Liver (tissue), 3 donors: Measurements from ENCODE around the gene TMEM212.

ENCODE experiments used
- EGR1 ChIP-seq, 2 donors: IDR thresholded peaks; 2 replicates each; pipeline ENCODE4 v1.6.1; 2016 to 2018; ENCODE audit warnings: antibody characterized with exemption in 2 of 2, low read depth in 2 of 2
- GABPA ChIP-seq, 2 donors: IDR thresholded peaks in 1 of 2; conservative IDR thresholded peaks in 1 of 2; 2 replicates each; pipeline ENCODE4 v1.6.1; 2016; ENCODE audit warnings: antibody characterized with exemption in 2 of 2, mild to moderate bottlenecking in 1 of 2, moderate library complexity in 1 of 2
- HNF4G ChIP-seq: IDR thresholded peaks from 2 replicates; pipeline ENCODE4 v1.6.1; 2016; ENCODE audit warnings: antibody characterized with exemption
- JUND ChIP-seq, 2 donors: IDR thresholded peaks; 2 replicates each; pipeline ENCODE4 v1.6.1; 2016; ENCODE audit warnings: antibody characterized with exemption in 2 of 2
- TF ChIP-seq, protein P1 (sequence below): fragments of 150-350 bp; IDR thresholded peaks from 2 replicates; pipeline ENCODE4 v1.5.1; 2017; ENCODE audit warnings: improper control_type of control experiment, low read depth, low read length; ENCODE audit not compliant: missing input control
- TF ChIP-seq, protein P2 (sequence below): IDR thresholded peaks from 2 replicates; pipeline ENCODE4 v1.6.1; 2016; ENCODE audit warnings: antibody characterized with exemption
- TF ChIP-seq, protein P3 (sequence below): IDR thresholded peaks from 2 replicates; pipeline ENCODE4 v1.6.1; 2016; ENCODE audit warnings: antibody characterized with exemption, mild to moderate bottlenecking
- TF ChIP-seq, protein P4 (sequence below): IDR thresholded peaks from 2 replicates; pipeline ENCODE4 v1.6.1; 2016; ENCODE audit warnings: antibody characterized with exemption
- donor health status: healthy.
- donor health status: healthy.

DNA sequence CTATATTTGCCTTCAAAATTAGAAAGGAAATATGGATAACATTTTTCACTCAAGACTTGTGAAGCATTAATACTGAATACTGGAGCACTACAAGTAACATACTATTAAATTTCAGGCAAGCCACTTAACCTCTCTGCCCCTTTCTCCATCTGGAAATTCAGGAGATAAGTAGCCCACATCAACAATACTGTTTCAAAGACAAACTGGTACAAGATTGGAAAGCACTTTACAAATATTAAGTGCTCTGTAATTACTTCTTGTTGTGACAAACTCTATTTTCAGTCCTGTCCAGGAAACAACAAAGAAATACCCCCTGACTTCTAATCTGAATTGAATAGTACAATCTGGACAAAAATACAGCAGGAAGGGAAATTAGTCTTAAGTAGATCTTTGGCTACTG lies 49.3 kb downstream of the TMEM212 start:
- TF ChIP-seq, protein P1, sequence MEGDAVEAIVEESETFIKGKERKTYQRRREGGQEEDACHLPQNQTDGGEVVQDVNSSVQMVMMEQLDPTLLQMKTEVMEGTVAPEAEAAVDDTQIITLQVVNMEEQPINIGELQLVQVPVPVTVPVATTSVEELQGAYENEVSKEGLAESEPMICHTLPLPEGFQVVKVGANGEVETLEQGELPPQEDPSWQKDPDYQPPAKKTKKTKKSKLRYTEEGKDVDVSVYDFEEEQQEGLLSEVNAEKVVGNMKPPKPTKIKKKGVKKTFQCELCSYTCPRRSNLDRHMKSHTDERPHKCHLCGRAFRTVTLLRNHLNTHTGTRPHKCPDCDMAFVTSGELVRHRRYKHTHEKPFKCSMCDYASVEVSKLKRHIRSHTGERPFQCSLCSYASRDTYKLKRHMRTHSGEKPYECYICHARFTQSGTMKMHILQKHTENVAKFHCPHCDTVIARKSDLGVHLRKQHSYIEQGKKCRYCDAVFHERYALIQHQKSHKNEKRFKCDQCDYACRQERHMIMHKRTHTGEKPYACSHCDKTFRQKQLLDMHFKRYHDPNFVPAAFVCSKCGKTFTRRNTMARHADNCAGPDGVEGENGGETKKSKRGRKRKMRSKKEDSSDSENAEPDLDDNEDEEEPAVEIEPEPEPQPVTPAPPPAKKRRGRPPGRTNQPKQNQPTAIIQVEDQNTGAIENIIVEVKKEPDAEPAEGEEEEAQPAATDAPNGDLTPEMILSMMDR, result no peak
- TF ChIP-seq, protein P2, sequence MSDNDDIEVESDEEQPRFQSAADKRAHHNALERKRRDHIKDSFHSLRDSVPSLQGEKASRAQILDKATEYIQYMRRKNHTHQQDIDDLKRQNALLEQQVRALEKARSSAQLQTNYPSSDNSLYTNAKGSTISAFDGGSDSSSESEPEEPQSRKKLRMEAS, result no peak
- TF ChIP-seq JUND (IDR thresholded peaks at IDR 0.05), result no peak
- TF ChIP-seq, protein P3, sequence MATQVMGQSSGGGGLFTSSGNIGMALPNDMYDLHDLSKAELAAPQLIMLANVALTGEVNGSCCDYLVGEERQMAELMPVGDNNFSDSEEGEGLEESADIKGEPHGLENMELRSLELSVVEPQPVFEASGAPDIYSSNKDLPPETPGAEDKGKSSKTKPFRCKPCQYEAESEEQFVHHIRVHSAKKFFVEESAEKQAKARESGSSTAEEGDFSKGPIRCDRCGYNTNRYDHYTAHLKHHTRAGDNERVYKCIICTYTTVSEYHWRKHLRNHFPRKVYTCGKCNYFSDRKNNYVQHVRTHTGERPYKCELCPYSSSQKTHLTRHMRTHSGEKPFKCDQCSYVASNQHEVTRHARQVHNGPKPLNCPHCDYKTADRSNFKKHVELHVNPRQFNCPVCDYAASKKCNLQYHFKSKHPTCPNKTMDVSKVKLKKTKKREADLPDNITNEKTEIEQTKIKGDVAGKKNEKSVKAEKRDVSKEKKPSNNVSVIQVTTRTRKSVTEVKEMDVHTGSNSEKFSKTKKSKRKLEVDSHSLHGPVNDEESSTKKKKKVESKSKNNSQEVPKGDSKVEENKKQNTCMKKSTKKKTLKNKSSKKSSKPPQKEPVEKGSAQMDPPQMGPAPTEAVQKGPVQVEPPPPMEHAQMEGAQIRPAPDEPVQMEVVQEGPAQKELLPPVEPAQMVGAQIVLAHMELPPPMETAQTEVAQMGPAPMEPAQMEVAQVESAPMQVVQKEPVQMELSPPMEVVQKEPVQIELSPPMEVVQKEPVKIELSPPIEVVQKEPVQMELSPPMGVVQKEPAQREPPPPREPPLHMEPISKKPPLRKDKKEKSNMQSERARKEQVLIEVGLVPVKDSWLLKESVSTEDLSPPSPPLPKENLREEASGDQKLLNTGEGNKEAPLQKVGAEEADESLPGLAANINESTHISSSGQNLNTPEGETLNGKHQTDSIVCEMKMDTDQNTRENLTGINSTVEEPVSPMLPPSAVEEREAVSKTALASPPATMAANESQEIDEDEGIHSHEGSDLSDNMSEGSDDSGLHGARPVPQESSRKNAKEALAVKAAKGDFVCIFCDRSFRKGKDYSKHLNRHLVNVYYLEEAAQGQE, result no peak
- no peak for TF ChIP-seq GABPA (IDR thresholded peaks at IDR 0.05 in 1 of 2, conservative IDR thresholded peaks at IDR 0.05 in 1 of 2)
- TF ChIP-seq HNF4G, result no peak
- TF ChIP-seq, protein P4, sequence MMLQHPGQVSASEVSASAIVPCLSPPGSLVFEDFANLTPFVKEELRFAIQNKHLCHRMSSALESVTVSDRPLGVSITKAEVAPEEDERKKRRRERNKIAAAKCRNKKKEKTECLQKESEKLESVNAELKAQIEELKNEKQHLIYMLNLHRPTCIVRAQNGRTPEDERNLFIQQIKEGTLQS, result no peak
- no peak for TF ChIP-seq EGR1 (IDR thresholded peaks at IDR 0.05; ENCODE audit: low read depth in 2 of 2)
